ENCODE measurements around the gene C22orf23. TPM values are rescaled to one million over a fixed set of nuclear protein-coding genes. Genes with fewer than 3 reads are reported as not detected.

The C22orf23 gene
- total RNA-seq, 2 experiments from 2014 or later: not detected

DNA sequence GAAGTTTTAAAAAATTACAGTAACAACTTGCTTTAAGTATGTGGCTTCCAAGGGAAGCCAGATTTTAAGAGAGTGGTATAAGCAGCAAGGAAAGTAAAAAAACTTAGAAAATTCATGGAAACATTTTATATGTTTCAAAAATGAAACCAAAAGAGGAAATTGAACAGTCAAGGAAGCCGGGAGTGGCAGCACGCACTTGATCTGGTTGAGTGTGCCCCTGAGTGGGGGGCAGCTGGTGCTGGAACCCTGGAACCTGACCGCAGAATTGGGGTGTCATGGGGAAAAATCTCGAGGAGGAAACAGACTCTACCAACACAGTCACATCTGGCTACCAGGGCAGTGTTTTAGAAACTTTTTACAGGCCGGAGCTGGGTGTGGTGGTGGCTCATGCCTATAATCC, 33.3 kb downstream of the C22orf23 start:
- CTCF ChIA-PET: no interaction called here
- TF ChIP-seq, protein P1, sequence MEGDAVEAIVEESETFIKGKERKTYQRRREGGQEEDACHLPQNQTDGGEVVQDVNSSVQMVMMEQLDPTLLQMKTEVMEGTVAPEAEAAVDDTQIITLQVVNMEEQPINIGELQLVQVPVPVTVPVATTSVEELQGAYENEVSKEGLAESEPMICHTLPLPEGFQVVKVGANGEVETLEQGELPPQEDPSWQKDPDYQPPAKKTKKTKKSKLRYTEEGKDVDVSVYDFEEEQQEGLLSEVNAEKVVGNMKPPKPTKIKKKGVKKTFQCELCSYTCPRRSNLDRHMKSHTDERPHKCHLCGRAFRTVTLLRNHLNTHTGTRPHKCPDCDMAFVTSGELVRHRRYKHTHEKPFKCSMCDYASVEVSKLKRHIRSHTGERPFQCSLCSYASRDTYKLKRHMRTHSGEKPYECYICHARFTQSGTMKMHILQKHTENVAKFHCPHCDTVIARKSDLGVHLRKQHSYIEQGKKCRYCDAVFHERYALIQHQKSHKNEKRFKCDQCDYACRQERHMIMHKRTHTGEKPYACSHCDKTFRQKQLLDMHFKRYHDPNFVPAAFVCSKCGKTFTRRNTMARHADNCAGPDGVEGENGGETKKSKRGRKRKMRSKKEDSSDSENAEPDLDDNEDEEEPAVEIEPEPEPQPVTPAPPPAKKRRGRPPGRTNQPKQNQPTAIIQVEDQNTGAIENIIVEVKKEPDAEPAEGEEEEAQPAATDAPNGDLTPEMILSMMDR (IDR thresholded peaks at IDR 0.05): no peak
- H3K4me1 ChIP-seq (ENCODE audit: insufficient read depth, low read length): peaks cover 4% of the 10 kb centered on the region
- H3K27me3 ChIP-seq (ENCODE audit: control insufficient read depth in 1 of 2, insufficient read depth in 2 of 2, low read length in 2 of 2): no peaks in the 10 kb centered on the region
- no peaks in the 10 kb centered on the region for H3K9me3 ChIP-seq (ENCODE audit: control insufficient read depth in 1 of 2, insufficient read depth in 1 of 2, low read length in 2 of 2)
- Mint-ChIP-seq H3K36me3 (ENCODE audit: low read depth) (peaks cover 30% of the 10 kb centered on the region), H3K9me3 (no peaks in the 10 kb centered on the region), H3K4me1 (ENCODE audit: low read depth) (peaks cover 4% of the 10 kb centered on the region), H3K27me3 (no peaks in the 10 kb centered on the region), H3K4me3 (no peak overlapping the region), H3K27ac (peak overlapping the region; percentile 13)
- DNase-seq (peak in 1 of 14 experiments; percentile 8), ATAC-seq (ENCODE audit: poor library complexity) (no peak)
- no peak overlapping the region for H3K27ac ChIP-seq (ENCODE audit: low read depth in 1 of 2, low read length in 2 of 2)
- POLR2A ChIA-PET: interaction anchor here (2.0 kb wide), 1 partner anchor 14 kb away, joined by 7 read pairs; the partner anchor contains the start of gene MICALL1
- H3K36me3 ChIP-seq (ENCODE audit: insufficient read depth, low read length): peaks cover 44% of the 10 kb centered on the region
- H3K4me3 ChIP-seq (ENCODE audit: low read length): peak overlapping the region; percentile 2
- intact Hi-C loops (cut with DNase I, micrococcal nuclease): no loop called here

DNA sequence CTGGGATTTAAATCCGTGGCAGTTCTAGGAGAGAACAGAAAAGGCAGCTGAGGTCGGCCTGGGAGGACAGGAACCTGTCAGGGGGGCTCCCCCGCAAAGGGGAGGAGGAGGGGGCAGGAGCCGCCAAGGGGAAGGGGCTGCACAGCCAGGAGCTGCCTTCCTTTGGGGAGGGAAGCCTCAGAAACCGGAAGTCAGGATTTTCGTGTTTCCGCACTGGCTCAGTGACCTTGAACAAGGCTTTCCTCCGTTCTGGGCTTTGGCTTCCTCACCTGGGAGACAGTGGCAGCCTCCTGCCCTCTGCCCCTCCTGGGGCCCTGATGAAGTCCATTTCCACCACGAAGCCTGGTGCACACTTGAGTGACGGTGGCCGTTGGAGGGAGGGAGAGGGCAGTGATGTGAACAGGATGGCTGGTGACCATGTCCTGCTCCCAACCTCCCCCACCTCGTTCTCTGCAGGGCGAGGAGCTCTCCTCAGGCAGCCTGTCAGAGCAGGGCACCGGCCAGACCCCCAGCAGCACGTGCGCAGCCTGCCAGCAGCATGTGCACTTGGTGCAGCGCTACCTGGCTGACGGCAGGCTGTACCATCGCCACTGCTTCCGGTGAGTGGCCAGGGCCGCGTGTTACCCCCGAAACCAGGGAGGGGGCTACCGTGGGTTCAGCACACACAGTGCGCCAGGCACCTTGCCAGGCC, 34.7 kb downstream of the C22orf23 start:
- TF ChIP-seq, protein P1 (IDR thresholded peaks at IDR 0.05): no peak
- intact Hi-C loops (cut with DNase I, micrococcal nuclease): no loop called here
- POLR2A ChIA-PET: interaction anchor here (2.0 kb wide), 1 partner anchor 13 kb away, joined by 7 read pairs; the partner anchor contains the start of gene MICALL1
- Mint-ChIP-seq H3K4me3 (no peak overlapping the region), H3K36me3 (ENCODE audit: low read depth) (peaks cover 29% of the 10 kb centered on the region), H3K27me3 (no peaks in the 10 kb centered on the region), H3K4me1 (ENCODE audit: low read depth) (peaks cover 4% of the 10 kb centered on the region), H3K27ac (no peak overlapping the region), H3K9me3 (no peaks in the 10 kb centered on the region)
- H3K27me3 ChIP-seq (ENCODE audit: control insufficient read depth in 1 of 2, insufficient read depth in 2 of 2, low read length in 2 of 2): no peaks in the 10 kb centered on the region
- no peak overlapping the region for H3K4me3 ChIP-seq (ENCODE audit: low read length)
- DNase-seq: peak in 1 of 14 experiments; percentile 8
- H3K4me1 ChIP-seq (ENCODE audit: insufficient read depth, low read length): peaks cover 4% of the 10 kb centered on the region
- no peak for ATAC-seq (ENCODE audit: poor library complexity)
- CTCF ChIA-PET: no interaction called here
- H3K27ac ChIP-seq (ENCODE audit: low read depth in 1 of 2, low read length in 2 of 2): no peak overlapping the region
- H3K9me3 ChIP-seq (ENCODE audit: control insufficient read depth in 1 of 2, insufficient read depth in 1 of 2, low read length in 2 of 2): no peaks in the 10 kb centered on the region
- peaks cover 36% of the 10 kb centered on the region for H3K36me3 ChIP-seq (ENCODE audit: insufficient read depth, low read length)

DNA sequence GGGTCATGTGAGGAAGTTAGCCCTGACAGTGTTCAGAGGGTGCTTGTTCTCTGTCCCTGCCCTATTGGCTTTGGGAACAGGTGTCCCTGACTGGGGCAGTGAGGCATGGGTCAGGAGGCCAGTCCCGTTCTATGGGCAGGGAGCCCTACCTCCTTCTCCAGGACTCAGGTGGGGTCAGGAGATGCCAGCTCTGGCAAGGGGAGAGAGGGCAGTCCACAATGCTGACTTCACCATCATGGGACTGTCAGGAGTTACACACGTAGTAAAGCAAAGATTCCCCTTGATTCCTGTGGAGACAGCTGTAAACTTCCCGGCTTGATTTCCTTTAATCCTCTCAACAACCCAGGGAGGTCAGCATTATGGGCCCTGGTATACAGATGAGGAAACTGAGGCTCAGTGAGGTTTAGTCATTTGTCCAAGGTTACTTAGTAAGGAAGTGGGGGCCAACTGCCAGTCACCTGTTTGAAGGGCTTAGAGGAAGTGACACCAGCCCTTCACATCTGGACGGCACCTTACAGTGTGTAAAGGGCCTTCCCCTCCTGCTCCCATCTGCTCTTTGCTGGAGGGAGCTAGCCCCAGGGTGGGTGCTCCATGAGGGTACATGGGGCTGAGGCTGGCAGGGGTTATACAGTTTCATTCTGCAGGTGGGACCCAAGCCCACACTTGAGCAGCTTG, 35.4 kb downstream of the C22orf23 start:
- no peaks in the 10 kb centered on the region for H3K27me3 ChIP-seq (ENCODE audit: control insufficient read depth in 1 of 2, insufficient read depth in 2 of 2, low read length in 2 of 2)
- no peak for ATAC-seq (ENCODE audit: poor library complexity)
- Mint-ChIP-seq H3K27me3 (no peaks in the 10 kb centered on the region), H3K9me3 (no peaks in the 10 kb centered on the region), H3K36me3 (ENCODE audit: low read depth) (peaks cover 33% of the 10 kb centered on the region), H3K4me3 (no peak overlapping the region), H3K4me1 (ENCODE audit: low read depth) (peaks cover 4% of the 10 kb centered on the region), H3K27ac (no peak overlapping the region)
- H3K4me1 ChIP-seq (ENCODE audit: insufficient read depth, low read length): peaks cover 4% of the 10 kb centered on the region
- intact Hi-C loops (cut with DNase I, micrococcal nuclease): no loop called here
- peaks cover 40% of the 10 kb centered on the region for H3K36me3 ChIP-seq (ENCODE audit: insufficient read depth, low read length)
- CTCF ChIA-PET: no interaction called here
- H3K9me3 ChIP-seq (ENCODE audit: control insufficient read depth in 1 of 2, insufficient read depth in 1 of 2, low read length in 2 of 2): no peaks in the 10 kb centered on the region
- TF ChIP-seq, protein P1 (IDR thresholded peaks at IDR 0.05): no peak
- POLR2A ChIA-PET: interaction anchor here (2.0 kb wide), 1 partner anchor 12 kb away, joined by 7 read pairs; the partner anchor contains the start of gene MICALL1
- no peak overlapping the region for H3K27ac ChIP-seq (ENCODE audit: low read depth in 1 of 2, low read length in 2 of 2)
- DNase-seq: peak in 1 of 14 experiments; percentile 6
- no peak overlapping the region for H3K4me3 ChIP-seq (ENCODE audit: low read length)
